HepG2 (cell line): Measurements from ENCODE around the gene ZNF175. TPM values are rescaled to one million over a fixed set of nuclear protein-coding genes. Genes with fewer than 3 reads are reported as not detected.

Experiments used
- ZNF790 ChIP-seq: sonication (generic); formaldehyde crosslinking; IDR thresholded peaks from 2 replicates; pipeline ENCODE4 v1.8.0; 2022; ENCODE audit warnings: missing genetic modification reagents, mild to moderate bottlenecking, borderline replicate concordance
- ZNF883 ChIP-seq: sonication (generic); formaldehyde crosslinking; IDR thresholded peaks from 2 replicates; pipeline ENCODE4 v1.5.1; 2020; ENCODE audit warnings: mild to moderate bottlenecking, missing genetic modification reagents; ENCODE audit errors: not compliant biosample characterization
- polyA plus RNA-seq, 8 experiments: library from polyadenylated mRNA; depleted of rRNA in 3 of 8; stranded (reverse) in 7 of 8; unstranded in 1 of 8; fragments of >200 nt; fragmentation: Illumina TruSeq in 4 of 8; extraction: Trizol in 4 of 8; gene quantifications; 2 replicates each; pipeline versions ENCODE4 v1.2.1 to v1.2.3, GENCODE V29; 2011 to 2016; ENCODE audit warnings: low read depth in 4 of 8, missing spikeins in 1 of 8, mixed read lengths in 1 of 8; ENCODE audit not compliant: insufficient read depth in 1 of 8
- total RNA-seq, 5 experiments: library from RNA; depleted of rRNA; stranded (reverse); fragments of >200 nt; fragmentation: Illumina TruSeq; extraction: Trizol; gene quantifications; 2 replicates each; pipeline ENCODE4 v1.2.3, GENCODE V29; 2016; ENCODE audit warnings: low read depth in 1 of 5
- TF ChIP-seq, protein P1 (sequence below): sonication (generic); formaldehyde crosslinking; IDR thresholded peaks from 2 replicates; pipeline ENCODE4 v1.5.0; 2020; ENCODE audit warnings: mild to moderate bottlenecking, missing genetic modification reagents
- TF ChIP-seq, protein P2 (sequence below): sonication (generic); formaldehyde crosslinking; IDR thresholded peaks from 2 replicates; pipeline ENCODE4 v1.8.1; 2022; ENCODE audit warnings: low read depth, mild to moderate bottlenecking, missing genetic modification reagents
- TF ChIP-seq, protein P3 (sequence below), 2 experiments: sonication (generic) in 1 of 2; formaldehyde crosslinking in 1 of 2; IDR thresholded peaks; 2 replicates each; pipeline versions ENCODE4 v1.6.1 to v1.9.0; 2014 to 2022; ENCODE audit warnings: antibody characterized with exemption in 1 of 2, borderline replicate concordance in 1 of 2, inconsistent platforms in 1 of 2, low read depth in 1 of 2, missing genetic modification reagents in 1 of 2

Gene ZNF175
- total and polyA plus RNA-seq, 2 of the 13 experiments (the other 11 are each of a cell fraction or from before 2014, with no cell fraction given), result 1.2 to 1.5 TPM

DNA sequence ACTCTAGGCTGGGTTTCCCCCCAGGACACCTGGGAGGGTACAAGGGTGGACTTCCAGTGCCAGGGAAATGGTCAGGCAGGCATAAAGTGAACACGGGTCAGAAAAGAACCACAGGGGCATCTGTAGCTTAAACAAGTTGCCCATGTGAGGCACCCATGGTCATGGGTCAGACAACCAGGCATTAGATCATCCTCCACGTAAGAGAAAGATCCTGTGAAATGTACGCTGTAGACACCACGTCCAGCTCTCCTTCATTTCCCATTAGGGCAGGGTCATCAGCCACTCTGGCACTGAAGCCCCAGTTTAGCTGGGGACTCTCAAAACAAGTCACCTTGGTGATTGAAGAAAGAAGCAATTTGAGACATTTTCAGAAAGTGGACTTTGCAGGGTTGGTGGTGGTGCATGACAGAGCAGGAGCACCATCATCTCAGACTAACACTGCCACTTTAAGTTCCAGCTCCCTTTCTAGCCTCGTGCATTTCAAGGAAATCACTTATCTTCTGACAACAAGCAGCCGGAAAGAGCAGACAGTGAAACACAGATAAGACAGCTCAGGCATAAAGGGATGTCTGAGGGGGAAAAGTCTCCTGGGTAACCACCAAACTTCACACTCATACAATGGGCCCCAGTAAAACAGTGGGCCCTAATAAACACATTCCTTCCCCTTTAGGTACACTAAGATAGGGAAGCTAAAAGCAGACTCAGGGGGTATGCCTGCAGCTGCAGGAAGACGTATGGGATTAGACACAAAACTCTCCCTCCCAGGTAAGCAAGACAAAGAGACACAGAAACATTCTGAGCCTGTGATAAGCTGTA, 23.5 kb upstream of the ZNF175 start (continued):
- TF ChIP-seq, protein P1, sequence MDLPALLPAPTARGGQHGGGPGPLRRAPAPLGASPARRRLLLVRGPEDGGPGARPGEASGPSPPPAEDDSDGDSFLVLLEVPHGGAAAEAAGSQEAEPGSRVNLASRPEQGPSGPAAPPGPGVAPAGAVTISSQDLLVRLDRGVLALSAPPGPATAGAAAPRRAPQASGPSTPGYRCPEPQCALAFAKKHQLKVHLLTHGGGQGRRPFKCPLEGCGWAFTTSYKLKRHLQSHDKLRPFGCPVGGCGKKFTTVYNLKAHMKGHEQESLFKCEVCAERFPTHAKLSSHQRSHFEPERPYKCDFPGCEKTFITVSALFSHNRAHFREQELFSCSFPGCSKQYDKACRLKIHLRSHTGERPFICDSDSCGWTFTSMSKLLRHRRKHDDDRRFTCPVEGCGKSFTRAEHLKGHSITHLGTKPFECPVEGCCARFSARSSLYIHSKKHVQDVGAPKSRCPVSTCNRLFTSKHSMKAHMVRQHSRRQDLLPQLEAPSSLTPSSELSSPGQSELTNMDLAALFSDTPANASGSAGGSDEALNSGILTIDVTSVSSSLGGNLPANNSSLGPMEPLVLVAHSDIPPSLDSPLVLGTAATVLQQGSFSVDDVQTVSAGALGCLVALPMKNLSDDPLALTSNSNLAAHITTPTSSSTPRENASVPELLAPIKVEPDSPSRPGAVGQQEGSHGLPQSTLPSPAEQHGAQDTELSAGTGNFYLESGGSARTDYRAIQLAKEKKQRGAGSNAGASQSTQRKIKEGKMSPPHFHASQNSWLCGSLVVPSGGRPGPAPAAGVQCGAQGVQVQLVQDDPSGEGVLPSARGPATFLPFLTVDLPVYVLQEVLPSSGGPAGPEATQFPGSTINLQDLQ (CRISPR knock-in tag), result no peak
- TF ChIP-seq ZNF883 (CRISPR knock-in tag) (no peak), ZNF790 (CRISPR knock-in tag) (no peak)
- TF ChIP-seq, protein P2, sequence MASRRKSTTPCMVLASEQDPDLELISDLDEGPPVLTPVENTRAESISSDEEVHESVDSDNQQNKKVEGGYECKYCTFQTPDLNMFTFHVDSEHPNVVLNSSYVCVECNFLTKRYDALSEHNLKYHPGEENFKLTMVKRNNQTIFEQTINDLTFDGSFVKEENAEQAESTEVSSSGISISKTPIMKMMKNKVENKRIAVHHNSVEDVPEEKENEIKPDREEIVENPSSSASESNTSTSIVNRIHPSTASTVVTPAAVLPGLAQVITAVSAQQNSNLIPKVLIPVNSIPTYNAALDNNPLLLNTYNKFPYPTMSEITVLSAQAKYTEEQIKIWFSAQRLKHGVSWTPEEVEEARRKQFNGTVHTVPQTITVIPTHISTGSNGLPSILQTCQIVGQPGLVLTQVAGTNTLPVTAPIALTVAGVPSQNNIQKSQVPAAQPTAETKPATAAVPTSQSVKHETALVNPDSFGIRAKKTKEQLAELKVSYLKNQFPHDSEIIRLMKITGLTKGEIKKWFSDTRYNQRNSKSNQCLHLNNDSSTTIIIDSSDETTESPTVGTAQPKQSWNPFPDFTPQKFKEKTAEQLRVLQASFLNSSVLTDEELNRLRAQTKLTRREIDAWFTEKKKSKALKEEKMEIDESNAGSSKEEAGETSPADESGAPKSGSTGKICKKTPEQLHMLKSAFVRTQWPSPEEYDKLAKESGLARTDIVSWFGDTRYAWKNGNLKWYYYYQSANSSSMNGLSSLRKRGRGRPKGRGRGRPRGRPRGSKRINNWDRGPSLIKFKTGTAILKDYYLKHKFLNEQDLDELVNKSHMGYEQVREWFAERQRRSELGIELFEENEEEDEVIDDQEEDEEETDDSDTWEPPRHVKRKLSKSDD, result no peak
- TF ChIP-seq, protein P3, sequence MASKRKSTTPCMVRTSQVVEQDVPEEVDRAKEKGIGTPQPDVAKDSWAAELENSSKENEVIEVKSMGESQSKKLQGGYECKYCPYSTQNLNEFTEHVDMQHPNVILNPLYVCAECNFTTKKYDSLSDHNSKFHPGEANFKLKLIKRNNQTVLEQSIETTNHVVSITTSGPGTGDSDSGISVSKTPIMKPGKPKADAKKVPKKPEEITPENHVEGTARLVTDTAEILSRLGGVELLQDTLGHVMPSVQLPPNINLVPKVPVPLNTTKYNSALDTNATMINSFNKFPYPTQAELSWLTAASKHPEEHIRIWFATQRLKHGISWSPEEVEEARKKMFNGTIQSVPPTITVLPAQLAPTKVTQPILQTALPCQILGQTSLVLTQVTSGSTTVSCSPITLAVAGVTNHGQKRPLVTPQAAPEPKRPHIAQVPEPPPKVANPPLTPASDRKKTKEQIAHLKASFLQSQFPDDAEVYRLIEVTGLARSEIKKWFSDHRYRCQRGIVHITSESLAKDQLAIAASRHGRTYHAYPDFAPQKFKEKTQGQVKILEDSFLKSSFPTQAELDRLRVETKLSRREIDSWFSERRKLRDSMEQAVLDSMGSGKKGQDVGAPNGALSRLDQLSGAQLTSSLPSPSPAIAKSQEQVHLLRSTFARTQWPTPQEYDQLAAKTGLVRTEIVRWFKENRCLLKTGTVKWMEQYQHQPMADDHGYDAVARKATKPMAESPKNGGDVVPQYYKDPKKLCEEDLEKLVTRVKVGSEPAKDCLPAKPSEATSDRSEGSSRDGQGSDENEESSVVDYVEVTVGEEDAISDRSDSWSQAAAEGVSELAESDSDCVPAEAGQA (IDR thresholded peaks at IDR 0.05; ENCODE audit: low read depth), result no peak
- TF ChIP-seq, protein P3 (CRISPR knock-in tag; IDR thresholded peaks at IDR 0.05; ENCODE audit: borderline replicate concordance), result no peak
